ENCODE results near the gene CUX1.

Gene CUX1

GRCh38 chr7:102302025-102302424, 484.6 kb downstream of the CUX1 start:
- H3K27ac Mint-ChIP-seq = no peak overlapping the region
- H3K36me3 Mint-ChIP-seq = no peaks in the 10 kb centered on the region
- peaks cover 6% of the 10 kb centered on the region for H3K27me3 Mint-ChIP-seq
- no peaks in the 10 kb centered on the region for H3K9me3 Mint-ChIP-seq
- DNase-seq = no peak
- CTCF ChIA-PET = no interaction called here
- H3K4me1 Mint-ChIP-seq = peaks cover 11% of the 10 kb centered on the region
- H3K4me3 Mint-ChIP-seq = no peak overlapping the region

GRCh38 chr7:102303669-102304422, 486.4 kb downstream of the CUX1 start:
- no peaks in the 10 kb centered on the region for H3K9me3 Mint-ChIP-seq
- DNase-seq = no peak
- H3K4me3 Mint-ChIP-seq = no peak overlapping the region
- H3K27me3 Mint-ChIP-seq = peaks cover 6% of the 10 kb centered on the region
- H3K4me1 Mint-ChIP-seq = peaks cover 16% of the 10 kb centered on the region
- CTCF ChIA-PET = no interaction called here
- H3K36me3 Mint-ChIP-seq = no peaks in the 10 kb centered on the region
- H3K27ac Mint-ChIP-seq = no peak overlapping the region

GRCh38 chr7:102304668-102305067, 487.2 kb downstream of the CUX1 start:
- Mint-ChIP-seq H3K4me1 (peaks cover 16% of the 10 kb centered on the region), H3K9me3 (no peaks in the 10 kb centered on the region), H3K4me3 (no peak overlapping the region), H3K27ac (no peak overlapping the region), H3K27me3 (no peaks in the 10 kb centered on the region), H3K36me3 (no peaks in the 10 kb centered on the region)
- no peak for DNase-seq
- CTCF ChIA-PET = no interaction called here

GRCh38 chr7:102305414-102306268, 488.2 kb downstream of the CUX1 start:
- CTCF ChIA-PET = no interaction called here
- Mint-ChIP-seq H3K27me3 (no peaks in the 10 kb centered on the region), H3K36me3 (no peaks in the 10 kb centered on the region), H3K9me3 (no peaks in the 10 kb centered on the region), H3K4me1 (peaks cover 16% of the 10 kb centered on the region), H3K4me3 (no peak overlapping the region), H3K27ac (peak overlapping the region; percentile 25)
- no peak for DNase-seq

GRCh38 chr7:102306916-102307677, 489.7 kb downstream of the CUX1 start:
- H3K4me3 Mint-ChIP-seq = no peak overlapping the region
- peaks cover 16% of the 10 kb centered on the region for H3K4me1 Mint-ChIP-seq
- peak overlapping the region; percentile 42 for H3K27ac Mint-ChIP-seq
- H3K36me3 Mint-ChIP-seq = no peaks in the 10 kb centered on the region
- no peaks in the 10 kb centered on the region for H3K27me3 Mint-ChIP-seq
- CTCF ChIA-PET = interaction anchor here (1.1 kb wide), 1 partner anchor 29 kb away, joined by 5 read pairs; no protein-coding TSS in a partner anchor
- peak; percentile 62 for DNase-seq
- H3K9me3 Mint-ChIP-seq = no peaks in the 10 kb centered on the region

- DNase-seq = no peak
- Mint-ChIP-seq H3K27me3 (no peaks in the 10 kb centered on the region), H3K9me3 (no peaks in the 10 kb centered on the region), H3K27ac (no peak overlapping the region), H3K4me3 (no peak overlapping the region), H3K36me3 (no peaks in the 10 kb centered on the region), H3K4me1 (peaks cover 15% of the 10 kb centered on the region)
- CTCF ChIA-PET = interaction anchor here (1.2 kb wide), 1 partner anchor 31 kb away, joined by 3 read pairs; no protein-coding TSS in a partner anchor
Measured at GRCh38 chr7:102310414-102310815, 493.0 kb downstream of the CUX1 start.

- no peak for DNase-seq
- Mint-ChIP-seq H3K36me3 (no peaks in the 10 kb centered on the region), H3K27ac (no peak overlapping the region), H3K9me3 (no peaks in the 10 kb centered on the region), H3K4me3 (no peak overlapping the region), H3K4me1 (peaks cover 2% of the 10 kb centered on the region), H3K27me3 (no peaks in the 10 kb centered on the region)
- CTCF ChIA-PET = no interaction called here
Measured at GRCh38 chr7:102312317-102312716, 494.9 kb downstream of the CUX1 start.

GRCh38 chr7:102313997-102314780, 496.8 kb downstream of the CUX1 start:
- H3K4me1 Mint-ChIP-seq = no peaks in the 10 kb centered on the region
- no peak overlapping the region for H3K27ac Mint-ChIP-seq
- no peaks in the 10 kb centered on the region for H3K27me3 Mint-ChIP-seq
- CTCF ChIA-PET = no interaction called here
- DNase-seq = no peak
- H3K36me3 Mint-ChIP-seq = no peaks in the 10 kb centered on the region
- no peak overlapping the region for H3K4me3 Mint-ChIP-seq
- H3K9me3 Mint-ChIP-seq = no peaks in the 10 kb centered on the region

GRCh38 chr7:102317231-102318059, 500.0 kb downstream of the CUX1 start:
- H3K9me3 Mint-ChIP-seq = no peaks in the 10 kb centered on the region
- H3K27me3 Mint-ChIP-seq = peaks cover 19% of the 10 kb centered on the region
- DNase-seq = no peak
- CTCF ChIA-PET = interaction anchor here (0.7 kb wide), 1 partner anchor 74 kb away, joined by 3 read pairs; no protein-coding TSS in a partner anchor
- no peak overlapping the region for H3K27ac Mint-ChIP-seq
- H3K36me3 Mint-ChIP-seq = no peaks in the 10 kb centered on the region
- H3K4me1 Mint-ChIP-seq = no peaks in the 10 kb centered on the region
- no peak overlapping the region for H3K4me3 Mint-ChIP-seq

GRCh38 chr7:102318482-102318971, 501.1 kb downstream of the CUX1 start:
- DNase-seq = no peak
- H3K9me3 Mint-ChIP-seq = no peaks in the 10 kb centered on the region
- H3K4me3 Mint-ChIP-seq = no peak overlapping the region
- H3K27ac Mint-ChIP-seq = no peak overlapping the region
- CTCF ChIA-PET = no interaction called here
- H3K27me3 Mint-ChIP-seq = peaks cover 23% of the 10 kb centered on the region
- no peaks in the 10 kb centered on the region for H3K36me3 Mint-ChIP-seq
- H3K4me1 Mint-ChIP-seq = no peaks in the 10 kb centered on the region

GRCh38 chr7:102319671-102320070, 502.2 kb downstream of the CUX1 start:
- CTCF ChIA-PET = no interaction called here
- no peak overlapping the region for H3K4me3 Mint-ChIP-seq
- H3K27me3 Mint-ChIP-seq = peaks cover 31% of the 10 kb centered on the region
- H3K9me3 Mint-ChIP-seq = no peaks in the 10 kb centered on the region
- no peak overlapping the region for H3K27ac Mint-ChIP-seq
- no peaks in the 10 kb centered on the region for H3K4me1 Mint-ChIP-seq
- no peak for DNase-seq
- H3K36me3 Mint-ChIP-seq = no peaks in the 10 kb centered on the region

GRCh38 chr7:102320181-102320580, 502.8 kb downstream of the CUX1 start:
- H3K9me3 Mint-ChIP-seq = no peaks in the 10 kb centered on the region
- DNase-seq = no peak
- no peaks in the 10 kb centered on the region for H3K4me1 Mint-ChIP-seq
- CTCF ChIA-PET = no interaction called here
- no peaks in the 10 kb centered on the region for H3K36me3 Mint-ChIP-seq
- peaks cover 31% of the 10 kb centered on the region for H3K27me3 Mint-ChIP-seq
- no peak overlapping the region for H3K27ac Mint-ChIP-seq
- H3K4me3 Mint-ChIP-seq = no peak overlapping the region

All from activated naive CD4-positive, alpha-beta T cell treated with anti-CD3 and anti-CD28 coated beads, Interleukin-2, amount 10 ng/mL, durations not matched to agents 7 days and 5 days (primary cell).